Keratinocyte (primary cell): Measurements from ENCODE around the gene BEND3. TPM values are rescaled to one million over a fixed set of nuclear protein-coding genes. Genes with fewer than 3 reads are reported as not detected.

Experiments used
- DNase-seq: peaks from one replicate; pipeline ENCODE4 v3.0.0-alpha.2; 2011; ENCODE audit warnings: low read depth, missing footprints, low spot score
- FAIRE-seq: peaks from 2 replicates; lab custom pipeline; 2011; peaks lifted over from hg19 to GRCh38; lab: Jason Lieb, UNC
- H2AFZ ChIP-seq: 2 replicates; pipeline ENCODE4 v1.6.0; 2012; ENCODE audit warnings: low read length, control low read depth, inconsistent platforms; ENCODE audit not compliant: control insufficient read depth
- H3K27ac ChIP-seq: 2 replicates; pipeline ENCODE4 v1.5.1; 2011; ENCODE audit warnings: low read length; ENCODE audit not compliant: control insufficient read depth, insufficient read depth
- H3K27me3 ChIP-seq: 3 replicates; pipeline ENCODE4 v1.6.0; 2011; ENCODE audit warnings: low read length; ENCODE audit not compliant: control insufficient read depth, insufficient read depth; ENCODE audit errors: extremely low read depth
- H3K36me3 ChIP-seq, 2 experiments: 2 replicates in 1 of 2; 3 replicates in 1 of 2; pipeline ENCODE4 v1.5.1; 2011; ENCODE audit warnings: low read length in 2 of 2, mild to moderate bottlenecking in 1 of 2; ENCODE audit not compliant: control insufficient read depth in 2 of 2, insufficient read depth in 2 of 2; ENCODE audit errors: extremely low read depth in 1 of 2
- H3K4me1 ChIP-seq: 3 replicates; pipeline ENCODE4 v1.5.1; 2011; ENCODE audit warnings: low read length; ENCODE audit not compliant: control insufficient read depth, insufficient read depth; ENCODE audit errors: extremely low read depth
- H3K4me2 ChIP-seq: 3 replicates; pipeline ENCODE4 v1.6.0; 2011; ENCODE audit warnings: low read depth, low read length; ENCODE audit not compliant: control insufficient read depth, insufficient read depth; ENCODE audit errors: extremely low read depth
- H3K4me3 ChIP-seq, 3 experiments: fragments of 200-600 bp in 1 of 3; sonication (generic) in 1 of 3; 2 replicates in 2 of 3; 3 replicates in 1 of 3; pipeline ENCODE4 v1.5.1; 2011 to 2016; ENCODE audit warnings: low read length in 3 of 3, mild to moderate bottlenecking in 3 of 3, control low read depth in 2 of 3, inconsistent platforms in 1 of 3, low read depth in 1 of 3, mixed read lengths in 1 of 3, mixed run types in 1 of 3, moderate library complexity in 1 of 3; ENCODE audit not compliant: control insufficient read depth in 2 of 3, insufficient read depth in 2 of 3; ENCODE audit errors: extremely low read depth in 1 of 3
- H3K79me2 ChIP-seq: 2 replicates; pipeline ENCODE4 v1.6.0; 2012; ENCODE audit warnings: low read length; ENCODE audit not compliant: control insufficient read depth, insufficient read depth
- H3K9ac ChIP-seq: 3 replicates; pipeline ENCODE4 v1.6.0; 2011; ENCODE audit warnings: low read length; ENCODE audit not compliant: control insufficient read depth, insufficient read depth; ENCODE audit errors: extremely low read depth
- H3K9me1 ChIP-seq: 3 replicates; pipeline ENCODE4 v1.6.0; 2011; ENCODE audit warnings: low read length; ENCODE audit not compliant: control insufficient read depth, insufficient read depth; ENCODE audit errors: extremely low read depth
- H3K9me3 ChIP-seq: 2 replicates; pipeline ENCODE4 v1.5.1; 2012; ENCODE audit warnings: low read depth, low read length; ENCODE audit not compliant: control insufficient read depth
- H4K20me1 ChIP-seq: 3 replicates; pipeline ENCODE4 v1.6.0; 2011; ENCODE audit warnings: low read length; ENCODE audit not compliant: control insufficient read depth, insufficient read depth; ENCODE audit errors: extremely low read depth
- EZH2 ChIP-seq: IDR thresholded peaks from one replicate; pipeline ENCODE4 v1.6.1; 2012; ENCODE audit warnings: inconsistent platforms, mild to moderate bottlenecking, low read length, moderate library complexity
- dilution Hi-C: fragments of 300-500 bp; cut with MboI; formaldehyde crosslinking; loops from one replicate; pipeline ENCODE4 v1.7.0; 2020; ENCODE audit warnings: low sequenced_read_pairs; ENCODE audit not compliant: extremely low pct_ligation_motif_present
- polyA plus RNA-seq, 5 experiments: library from polyadenylated mRNA; depleted of rRNA in 3 of 5; stranded (reverse) in 3 of 5; stranded (forward) in 1 of 5; unstranded in 1 of 5; fragments of >200 nt; gene quantifications; 1 replicate in 1 of 5; 2 replicates in 3 of 5; 3 replicates in 1 of 5; pipeline versions ENCODE4 v1.2.1 to v1.2.3, GENCODE V29; 2011 to 2012; ENCODE audit warnings: missing spikeins in 2 of 5, low read depth in 1 of 5, low replicate concordance in 1 of 5
- TF ChIP-seq, protein P1 (sequence below), 3 experiments: IDR thresholded peaks in 1 of 3; conservative IDR thresholded peaks in 1 of 3; optimal IDR thresholded peaks in 1 of 3; 2 replicates in 2 of 3; 3 replicates in 1 of 3; pipeline versions ENCODE3 to v1.5.1; 2011; ENCODE audit warnings: low read length in 3 of 3, mild to moderate bottlenecking in 3 of 3, moderate library complexity in 2 of 3, control low read depth in 1 of 3, inconsistent platforms in 1 of 3; ENCODE audit not compliant: insufficient read depth in 2 of 3; ENCODE audit errors: extremely low read depth in 1 of 3

BEND3 gene
- polyA plus RNA-seq, 1 donor (not counting 4 experiments of a cell fraction or from before 2014, with no cell fraction given), result 2.1 TPM

DNA sequence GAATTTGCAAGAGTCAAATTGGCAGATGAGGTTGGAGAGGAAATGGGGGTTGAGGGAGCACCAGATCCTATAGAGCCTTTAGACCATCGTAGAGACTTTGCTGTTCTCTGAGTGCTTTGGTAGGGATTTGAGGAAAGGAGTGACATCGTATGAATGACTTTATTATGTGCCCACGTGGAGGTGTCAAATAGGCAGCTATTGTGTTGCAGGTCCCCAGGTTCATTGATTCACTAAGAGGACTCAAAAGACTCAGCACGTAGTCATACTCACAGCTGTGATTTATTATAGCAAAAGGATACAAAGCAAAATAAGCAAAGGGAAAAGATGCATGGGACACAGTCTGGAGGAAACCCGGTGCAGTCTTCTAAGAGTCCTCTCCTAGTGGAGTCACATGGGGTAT lies 85.2 kb downstream of the BEND3 start:
- Histone ChIP-seq H3K9me1 (no peaks in the 10 kb centered on the region), H3K79me2 (peaks cover 14% of the 10 kb centered on the region), H3K9ac (no peak overlapping the region), H3K27ac (no peak overlapping the region), H3K36me3 (peaks cover 0 to 3% of the 10 kb centered on the region in 2 experiments), H3K4me2 (no peak overlapping the region), H3K4me1 (peaks cover 11% of the 10 kb centered on the region), H2AFZ (no peak overlapping the region), H3K9me3 (no peaks in the 10 kb centered on the region), H3K4me3 (no peak overlapping the region), H3K27me3 (no peaks in the 10 kb centered on the region), H4K20me1 (no peaks in the 10 kb centered on the region)
- dilution Hi-C loops, result no loop called here
- TF ChIP-seq, protein P1, sequence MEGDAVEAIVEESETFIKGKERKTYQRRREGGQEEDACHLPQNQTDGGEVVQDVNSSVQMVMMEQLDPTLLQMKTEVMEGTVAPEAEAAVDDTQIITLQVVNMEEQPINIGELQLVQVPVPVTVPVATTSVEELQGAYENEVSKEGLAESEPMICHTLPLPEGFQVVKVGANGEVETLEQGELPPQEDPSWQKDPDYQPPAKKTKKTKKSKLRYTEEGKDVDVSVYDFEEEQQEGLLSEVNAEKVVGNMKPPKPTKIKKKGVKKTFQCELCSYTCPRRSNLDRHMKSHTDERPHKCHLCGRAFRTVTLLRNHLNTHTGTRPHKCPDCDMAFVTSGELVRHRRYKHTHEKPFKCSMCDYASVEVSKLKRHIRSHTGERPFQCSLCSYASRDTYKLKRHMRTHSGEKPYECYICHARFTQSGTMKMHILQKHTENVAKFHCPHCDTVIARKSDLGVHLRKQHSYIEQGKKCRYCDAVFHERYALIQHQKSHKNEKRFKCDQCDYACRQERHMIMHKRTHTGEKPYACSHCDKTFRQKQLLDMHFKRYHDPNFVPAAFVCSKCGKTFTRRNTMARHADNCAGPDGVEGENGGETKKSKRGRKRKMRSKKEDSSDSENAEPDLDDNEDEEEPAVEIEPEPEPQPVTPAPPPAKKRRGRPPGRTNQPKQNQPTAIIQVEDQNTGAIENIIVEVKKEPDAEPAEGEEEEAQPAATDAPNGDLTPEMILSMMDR (optimal IDR thresholded peaks at IDR 0.05 in 1 of 3, IDR thresholded peaks at IDR 0.05 in 1 of 3, conservative IDR thresholded peaks at IDR 0.05 in 1 of 3; ENCODE audit: extremely low read depth in 1 of 3, insufficient read depth in 2 of 3, low read length in 3 of 3), result no peak
- no peak for TF ChIP-seq EZH2
- DNase-seq (no peak), FAIRE-seq (no peak)

DNA sequence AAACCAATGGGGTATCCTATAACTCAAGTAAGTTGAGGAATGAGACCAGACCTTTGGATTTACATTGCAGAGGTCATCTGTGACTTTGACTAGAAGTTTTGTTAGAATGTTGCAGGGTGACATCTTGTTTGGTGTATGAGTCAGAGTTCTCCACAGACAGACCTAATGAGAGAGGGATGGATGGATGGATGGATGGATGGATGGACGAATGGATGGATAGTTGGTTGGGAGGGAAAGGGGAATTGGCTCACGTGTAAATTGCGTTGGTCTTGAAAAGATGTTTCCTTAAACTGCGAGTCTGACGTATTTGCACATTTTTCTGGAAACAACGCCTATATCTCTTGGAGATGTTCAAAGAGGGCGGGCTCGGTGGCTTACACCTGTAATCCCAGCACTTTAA lies 88.3 kb downstream of the BEND3 start:
- H3K79me2 ChIP-seq, result peaks cover 11% of the 10 kb centered on the region
- no peaks in the 10 kb centered on the region for H3K36me3 ChIP-seq
- FAIRE-seq (no peak), DNase-seq (no peak)
- H3K27me3 ChIP-seq, result no peaks in the 10 kb centered on the region
- dilution Hi-C loops, result no loop called here
- H3K9me1 ChIP-seq, result no peaks in the 10 kb centered on the region
- H3K4me1 ChIP-seq, result peaks cover 7% of the 10 kb centered on the region
- no peak overlapping the region for H3K4me2 ChIP-seq
- H3K9ac ChIP-seq, result no peak overlapping the region
- H3K27ac ChIP-seq, result no peak overlapping the region
- no peaks in the 10 kb centered on the region for H3K9me3 ChIP-seq
- TF ChIP-seq, protein P1 (optimal IDR thresholded peaks at IDR 0.05 in 1 of 3, IDR thresholded peaks at IDR 0.05 in 1 of 3, conservative IDR thresholded peaks at IDR 0.05 in 1 of 3; ENCODE audit: extremely low read depth in 1 of 3, insufficient read depth in 2 of 3, low read length in 3 of 3), result no peak
- TF ChIP-seq EZH2, result no peak
- H2AFZ ChIP-seq, result no peak overlapping the region
- no peaks in the 10 kb centered on the region for H4K20me1 ChIP-seq
- H3K4me3 ChIP-seq, result no peak overlapping the region
